H1 (cell line): Measurements from ENCODE around the gene MYADM. TPM values are rescaled to one million over a fixed set of nuclear protein-coding genes. Genes with fewer than 3 reads are reported as not detected.
A peak's percentile ranks its signal among the peaks of the same experiment; 100 is the strongest.

ENCODE experiments used
- CTCF ChIA-PET: fragments of 300-600 bp; sonication (Branson Sonifier 250); formaldehyde crosslinking; loops from one replicate; lab custom pipeline; 2021; ENCODE audit not compliant: partially characterized antibody; lab: Charles Lee
- POLR2A ChIA-PET: fragments of 300-600 bp; sonication (Branson Sonifier 250); formaldehyde crosslinking; loops from one replicate; lab custom pipeline; 2021; ENCODE audit warnings: inconsistent platforms; ENCODE audit not compliant: partially characterized antibody; lab: Charles Lee
- DNase-seq, 2 experiments: peaks; one replicate each; pipeline versions ENCODE4 v3.0.0 to v3.0.0-alpha.2; 2010 to 2022; ENCODE audit warnings: low spot score in 2 of 2, low read depth in 1 of 2, mixed read lengths in 1 of 2
- FAIRE-seq: peaks from 2 replicates; lab custom pipeline; 2011; peaks lifted over from hg19 to GRCh38; lab: Jason Lieb, UNC
- H2AFZ ChIP-seq: 2 replicates; pipeline ENCODE4 v1.8.1; 2012; ENCODE audit warnings: low read length, inconsistent platforms
- H2AK5ac ChIP-seq: 2 replicates; pipeline ENCODE4 v1.6.1; 2013; ENCODE audit warnings: low read depth, low read length
- H2BK120ac ChIP-seq: replicated peaks from 2 replicates; pipeline ENCODE3; 2013; ENCODE audit warnings: low read depth, low read length, inconsistent platforms
- H2BK12ac ChIP-seq: 2 replicates; pipeline ENCODE4 v1.6.1; 2013; ENCODE audit warnings: low read depth, low read length
- H2BK15ac ChIP-seq: 2 replicates; pipeline ENCODE4 v1.6.1; 2013; ENCODE audit warnings: low read length
- H2BK20ac ChIP-seq: 2 replicates; pipeline ENCODE4 v1.6.1; 2013; ENCODE audit warnings: low read length
- H2BK5ac ChIP-seq: 2 replicates; pipeline ENCODE4 v1.6.1; 2013; ENCODE audit warnings: low read depth, low read length
- H3K14ac ChIP-seq: 2 replicates; pipeline ENCODE4 v1.6.1; 2013; ENCODE audit warnings: inconsistent platforms; ENCODE audit not compliant: insufficient read length
- H3K18ac ChIP-seq: 2 replicates; pipeline ENCODE4 v1.6.1; 2013; ENCODE audit warnings: low read length; ENCODE audit errors: extremely low read depth
- H3K23ac ChIP-seq: 2 replicates; pipeline ENCODE4 v1.6.1; 2013; ENCODE audit warnings: inconsistent platforms; ENCODE audit not compliant: insufficient read length
- H3K23me2 ChIP-seq: 2 replicates; pipeline ENCODE4 v1.6.1; 2013; ENCODE audit warnings: low read depth, low read length
- H3K27ac ChIP-seq: 2 replicates; pipeline ENCODE4 v1.6.1; 2011; ENCODE audit warnings: low read depth, low read length, inconsistent platforms
- H3K27me3 ChIP-seq, 4 experiments: replicated peaks in 1 of 4; 1 replicate in 1 of 4; 2 replicates in 3 of 4; pipeline versions ENCODE4 v1.6.1 to v1.8.1; 2011 to 2013; ENCODE audit warnings: low read length in 3 of 4, mild to moderate bottlenecking in 3 of 4, inconsistent platforms in 2 of 4, mixed read lengths in 2 of 4, moderate library complexity in 1 of 4; ENCODE audit not compliant: control insufficient read depth in 3 of 4, insufficient read depth in 3 of 4; ENCODE audit errors: extremely low read depth in 1 of 4
- H3K36me3 ChIP-seq, 4 experiments: 2 replicates each; pipeline versions ENCODE4 v1.6.1 to v1.8.1; 2011 to 2013; ENCODE audit warnings: mild to moderate bottlenecking in 4 of 4, low read length in 3 of 4, moderate library complexity in 2 of 4, control low read depth in 1 of 4, inconsistent platforms in 1 of 4; ENCODE audit not compliant: insufficient read depth in 4 of 4, control insufficient read depth in 2 of 4
- H3K4ac ChIP-seq: replicated peaks from 2 replicates; pipeline ENCODE3; 2013; ENCODE audit warnings: low read length, low read depth, mixed read lengths, inconsistent platforms; ENCODE audit not compliant: insufficient read length
- H3K4me1 ChIP-seq, 4 experiments: replicated peaks in 1 of 4; 1 replicate in 1 of 4; 2 replicates in 3 of 4; pipeline versions ENCODE4 v1.6.1 to v1.8.1; 2011 to 2013; ENCODE audit warnings: low read length in 3 of 4, inconsistent platforms in 2 of 4, mixed read lengths in 1 of 4; ENCODE audit not compliant: insufficient read depth in 4 of 4, control insufficient read depth in 3 of 4
- H3K4me2 ChIP-seq, 2 experiments: 2 replicates each; pipeline versions ENCODE4 v1.6.1 to v1.8.1; 2011 to 2013; ENCODE audit warnings: low read depth in 2 of 2, low read length in 2 of 2, control low read depth in 1 of 2, inconsistent platforms in 1 of 2, mild to moderate bottlenecking in 1 of 2; ENCODE audit not compliant: insufficient read depth in 1 of 2
- H3K4me3 ChIP-seq, 4 experiments: fragments of 200-600, 300-600 bp in 1 of 4; sonication (generic), shearing (Covaris generic), sonication (Bioruptor Twin) in 1 of 4; 2 replicates each; pipeline versions ENCODE4 v1.5.1 to v1.8.1; 2011 to 2016; ENCODE audit warnings: low read length in 4 of 4, low read depth in 3 of 4, control low read depth in 2 of 4, inconsistent platforms in 2 of 4, mild to moderate bottlenecking in 2 of 4, mixed read lengths in 1 of 4, moderate library complexity in 1 of 4; ENCODE audit not compliant: insufficient read depth in 2 of 4; ENCODE audit errors: extremely low read depth in 1 of 4
- H3K56ac ChIP-seq: replicated peaks from 2 replicates; pipeline ENCODE3; 2013; ENCODE audit warnings: low read depth, mild to moderate bottlenecking, mixed read lengths, low read length, inconsistent platforms; ENCODE audit not compliant: insufficient read length
- H3K79me1 ChIP-seq: 2 replicates; pipeline ENCODE4 v1.6.1; 2013; ENCODE audit warnings: low read depth, low read length, control low read depth
- H3K79me2 ChIP-seq, 2 experiments: 2 replicates each; pipeline versions ENCODE4 v1.6.1 to v1.8.1; 2012 to 2013; ENCODE audit warnings: low read length in 2 of 2, mild to moderate bottlenecking in 2 of 2, inconsistent platforms in 1 of 2; ENCODE audit not compliant: insufficient read depth in 2 of 2, control insufficient read depth in 1 of 2
- H3K9ac ChIP-seq, 4 experiments: replicated peaks in 1 of 4; 1 replicate in 1 of 4; 2 replicates in 3 of 4; pipeline versions ENCODE4 v1.6.1 to v1.8.1; 2011 to 2013; ENCODE audit warnings: low read depth in 3 of 4, low read length in 3 of 4, control low read depth in 2 of 4, mild to moderate bottlenecking in 2 of 4, moderate library complexity in 2 of 4, inconsistent platforms in 1 of 4; ENCODE audit errors: extremely low read depth in 1 of 4
- H3K9me3 ChIP-seq, 2 experiments: 2 replicates each; pipeline versions ENCODE4 v1.6.1 to v1.8.1; 2012 to 2013; ENCODE audit warnings: mild to moderate bottlenecking in 2 of 2, moderate library complexity in 2 of 2, control low read depth in 1 of 2, inconsistent platforms in 1 of 2, low read depth in 1 of 2, low read length in 1 of 2, mixed read lengths in 1 of 2; ENCODE audit not compliant: insufficient read depth in 2 of 2
- H4K20me1 ChIP-seq, 2 experiments: replicated peaks in 1 of 2; 2 replicates each; pipeline versions ENCODE3 to v1.8.1; 2011 to 2013; ENCODE audit warnings: inconsistent platforms in 2 of 2, low read length in 2 of 2, mild to moderate bottlenecking in 1 of 2; ENCODE audit not compliant: insufficient read depth in 2 of 2, control insufficient read depth in 1 of 2
- H4K5ac ChIP-seq: 2 replicates; pipeline ENCODE4 v1.6.1; 2013; ENCODE audit warnings: low read length, low read depth, mixed read lengths, inconsistent platforms; ENCODE audit not compliant: insufficient read length
- H4K8ac ChIP-seq: 2 replicates; pipeline ENCODE4 v1.8.0; 2013; ENCODE audit warnings: mild to moderate bottlenecking, moderate library complexity, low read length, inconsistent platforms; ENCODE audit not compliant: insufficient read depth; ENCODE audit errors: extremely low read depth
- H4K91ac ChIP-seq: replicated peaks from 2 replicates; pipeline ENCODE3; 2013; ENCODE audit warnings: low read length, mixed read lengths, inconsistent platforms; ENCODE audit not compliant: insufficient read length
- CTCF ChIP-seq, 3 experiments: IDR thresholded peaks; 1 replicate in 2 of 3; 2 replicates in 1 of 3; pipeline versions ENCODE4 v1.5.1 to v1.6.1; 2011; ENCODE audit warnings: low read length in 3 of 3, mild to moderate bottlenecking in 3 of 3, inconsistent platforms in 2 of 3, low read depth in 1 of 3, moderate library complexity in 1 of 3; ENCODE audit not compliant: insufficient read depth in 1 of 3; ENCODE audit errors: control extremely low read depth in 1 of 3
- MAFK ChIP-seq: IDR thresholded peaks from 2 replicates; pipeline ENCODE4 v1.6.1; 2012; ENCODE audit warnings: low read depth, mild to moderate bottlenecking, improper control_type of control experiment, low read length
- SIN3A ChIP-seq, 2 experiments: IDR thresholded peaks in 1 of 2; conservative IDR thresholded peaks in 1 of 2; 2 replicates each; pipeline ENCODE4 v1.6.1; 2011 to 2012; ENCODE audit warnings: low read length in 2 of 2, improper control_type of control experiment in 1 of 2, low read depth in 1 of 2, mild to moderate bottlenecking in 1 of 2
- SP4 ChIP-seq: IDR thresholded peaks from 2 replicates; pipeline ENCODE4 v1.6.1; 2012; ENCODE audit warnings: low read length, inconsistent platforms
- TBP ChIP-seq: IDR thresholded peaks from 2 replicates; pipeline ENCODE4 v1.6.1; 2011; ENCODE audit warnings: low read depth, low read length, improper control_type of control experiment
- YY1 ChIP-seq: IDR thresholded peaks from 2 replicates; pipeline ENCODE4 v1.6.1; 2011; ENCODE audit warnings: low read depth, mild to moderate bottlenecking, low read length
- WGBS, 2 experiments: shearing (Covaris generic) in 1 of 2; methylation state at CpG; one replicate each; pipeline versions ENCODE4 v1.1.6 to v1.1.7; 2013 to 2015; ENCODE audit warnings: low lambda C conversion rate in 2 of 2, mixed read lengths in 2 of 2, inconsistent platforms in 1 of 2, low coverage in 1 of 2, missing lambda C conversion rate in 1 of 2; ENCODE audit not compliant: insufficient replicate concordance in 2 of 2, insufficient coverage in 1 of 2, insufficient read length in 1 of 2; ENCODE audit errors: extremely low coverage in 1 of 2, missing lambda C conversion rate in 1 of 2; 5-methylcytosine and 5-hydroxymethylcytosine counted together
- polyA plus RNA-seq, 7 experiments: library from polyadenylated mRNA; depleted of rRNA in 3 of 7; stranded (reverse) in 5 of 7; unstranded in 2 of 7; fragments of >200 nt in 5 of 7; fragments of 200-250 nt in 2 of 7; gene quantifications; 1 replicate in 5 of 7; 2 replicates in 1 of 7; 4 replicates in 1 of 7; pipeline versions ENCODE4 v1.2.1 to v1.2.3, GENCODE V29; 2011 to 2013; ENCODE audit warnings: missing spikeins in 2 of 7, mixed read lengths in 2 of 7
- total RNA-seq: library from RNA; stranded (reverse); fragmentation: NEBNext Ultra II Directional; extraction: Animal tissue kit (Norgen Biotek cat#: 25700); gene quantifications from 2 replicates; pipeline ENCODE4 v1.2.1, GENCODE V29; 2021

The MYADM gene
- total and polyA plus RNA-seq, 2 of the 8 experiments (the other 6 are each of a cell fraction or from before 2014, with no cell fraction given) = 70.1 to 74.2 TPM

- Histone ChIP-seq H2BK120ac (peak overlapping the region; percentile 16), H3K9me3 (no peaks in the 10 kb centered on the region), H4K8ac (no peak overlapping the region), H4K91ac (peak overlapping the region; percentile 68), H3K36me3 (peaks cover 0 to 2% (median 0%) of the 10 kb centered on the region in 4 experiments; a peak in 1 of 8 replicates), H4K5ac (peak overlapping the region; percentile 10), H3K27me3 (peaks cover 0 to 23% (median 14%) of the 10 kb centered on the region in 4 experiments; a peak in 5 of 7 replicates), H3K23me2 (peaks cover 22% of the 10 kb centered on the region), H3K79me2 (peaks cover 0 to 18% of the 10 kb centered on the region in 2 experiments; a peak in 3 of 4 replicates), H3K14ac (no peak overlapping the region), H3K56ac (no peak overlapping the region), H3K18ac (peak overlapping the region; percentile 95), H3K4me2 (peak overlapping the region; percentile 87 to 95), H2BK20ac (peak overlapping the region; percentile 72; the same call in 1 of the 2 replicates), H2BK15ac (peak overlapping the region; percentile 72; the same call in 1 of the 2 replicates), H2AK5ac (peak overlapping the region; percentile 93; the same call in 1 of the 2 replicates), H3K4ac (no peak overlapping the region), H2BK12ac (peak overlapping the region; percentile 90; the same call in 1 of the 2 replicates), H3K4me1 (peaks cover 0 to 14% (median 4%) of the 10 kb centered on the region in 4 experiments; a peak in 5 of 7 replicates), H2BK5ac (peak overlapping the region; percentile 75; the same call in 1 of the 2 replicates), H3K27ac (no peak overlapping the region), H3K79me1 (peaks cover 6% of the 10 kb centered on the region), H2AFZ (no peak overlapping the region; the same call in 1 of the 2 replicates), H3K23ac (no peak overlapping the region), H4K20me1 (peaks cover 6 to 12% of the 10 kb centered on the region in 2 experiments), H3K4me3 (peak overlapping the region; percentile 57 to 72 (median 60)), H3K9ac (no peak overlapping the region)
- ChIA-PET CTCF (interaction anchor here (0.8 to 2.9 kb wide), 14 partner anchors 12 to 117 kb away, joined by 3 to 31 read pairs (median 5); partner anchors contain the start of gene MYADM), POLR2A (interaction anchor here (1.0 to 2.8 kb wide), 12 partner anchors 9 to 206 kb away, joined by 3 to 17 read pairs (median 4); partner anchors contain the start of genes MYADM and PRKCG)
- DNase-seq (peak in 1 of 2 experiments; percentile 94), FAIRE-seq (peak; percentile 87)
- WGBS, 2 experiments = 3% methylated on average over 27 of the region's 51 CpGs; no CpG with 5 or more reads in 1 of the 2 experiments
- TF ChIP-seq TBP (no peak), CTCF (IDR thresholded peaks at IDR 0.05; ENCODE audit: control extremely low read depth in 1 of 3, insufficient read depth in 1 of 3, low read depth in 1 of 3, low read length in 3 of 3) (no peak), SIN3A (conservative IDR thresholded peaks at IDR 0.05 in 1 of 2, IDR thresholded peaks at IDR 0.05 in 1 of 2; ENCODE audit: low read depth in 1 of 2, low read length in 2 of 2) (peak; percentile 12 to 69; a peak in 1 of 4 replicates), MAFK (no peak), YY1 (peak; percentile 59; the same call in 1 of the 2 replicates), SP4 (no peak)
Measured at GRCh38 chr19:53908106-53908934, 40.6 kb downstream of the MYADM start.
